NCI-H1930 (cell line): ENCODE data around the gene SOX9.
"Not testable (repeated sequence)": the region's sequence is repeated elsewhere in the genome, so short reads cannot be mapped to it uniquely, and the experiment has no call there.

Source experiments
- DNase-seq, 2 experiments: peaks; one replicate each; lab custom pipeline; 2025; lab: John Stamatoyannopoulos, UW

The SOX9 gene

DNA sequence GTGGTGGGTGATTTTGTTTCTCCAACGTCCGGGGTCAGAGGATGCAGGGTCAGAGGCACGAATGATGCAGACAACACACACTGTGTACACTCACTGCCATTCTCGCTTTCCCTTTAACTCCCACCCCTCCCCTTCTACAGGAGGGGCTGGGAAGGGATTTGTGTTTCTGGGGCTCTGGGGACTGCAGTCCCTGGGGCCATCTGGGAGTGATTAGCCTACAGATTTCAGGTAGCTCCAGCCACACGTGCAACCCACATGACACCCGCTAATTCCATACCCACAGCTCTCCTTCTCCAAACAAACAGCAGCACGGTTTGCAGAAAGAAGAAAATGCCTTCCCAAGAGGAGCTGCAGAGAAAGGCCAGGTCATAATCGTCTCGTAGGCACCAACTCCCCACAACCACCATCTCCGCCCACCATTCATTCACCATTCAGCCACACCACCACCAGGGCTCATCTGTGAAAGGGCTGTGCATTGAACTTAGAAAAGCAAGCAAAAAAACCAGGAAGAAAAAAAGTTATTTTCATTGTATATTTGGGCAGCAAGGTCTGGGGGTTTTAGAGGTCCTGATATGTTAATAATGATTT, 9.4 kb upstream of the SOX9 start:
- DNase-seq, result no peak

DNA sequence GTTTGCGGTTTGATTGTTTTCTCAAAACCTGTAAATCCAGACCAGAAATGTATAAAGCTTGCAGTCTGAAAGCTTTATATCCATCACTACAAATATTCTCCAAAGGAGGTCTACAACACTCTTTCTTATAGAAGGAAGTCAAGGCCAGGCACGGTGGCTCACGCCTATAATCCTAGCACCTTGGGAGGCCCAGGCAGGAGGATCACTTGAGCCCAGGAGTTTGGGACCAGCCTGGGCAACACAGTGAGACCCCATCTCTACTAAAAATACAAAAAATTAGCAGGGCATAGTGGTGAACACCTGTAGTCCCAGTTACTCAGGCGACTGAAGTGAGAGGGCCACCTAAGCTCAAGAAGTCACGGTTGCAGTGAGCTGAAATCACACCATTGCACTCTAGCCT, 8.9 kb upstream of the SOX9 start:
- DNase-seq, result not testable (repeated sequence)

DNA sequence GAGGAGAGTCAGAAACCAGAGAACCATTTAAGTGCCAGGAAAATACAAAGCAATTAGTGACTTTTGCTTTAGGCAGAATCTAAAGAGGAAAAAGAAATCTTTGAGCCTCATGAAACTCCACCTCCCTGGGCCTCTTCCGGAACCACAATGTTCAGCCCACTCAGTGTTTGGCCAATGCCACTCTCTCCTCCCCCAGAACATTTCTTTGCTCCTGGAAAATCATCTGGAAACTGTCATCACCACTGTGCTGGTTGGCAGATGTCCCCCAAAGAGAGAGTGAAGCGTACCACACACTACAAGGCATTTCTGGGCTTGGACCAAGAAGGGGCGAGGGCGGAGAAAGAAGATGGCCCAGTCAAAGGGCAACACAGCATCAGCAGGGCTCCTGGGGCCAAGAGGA, 7.1 kb upstream of the SOX9 start:
- DNase-seq, result no peak

DNA sequence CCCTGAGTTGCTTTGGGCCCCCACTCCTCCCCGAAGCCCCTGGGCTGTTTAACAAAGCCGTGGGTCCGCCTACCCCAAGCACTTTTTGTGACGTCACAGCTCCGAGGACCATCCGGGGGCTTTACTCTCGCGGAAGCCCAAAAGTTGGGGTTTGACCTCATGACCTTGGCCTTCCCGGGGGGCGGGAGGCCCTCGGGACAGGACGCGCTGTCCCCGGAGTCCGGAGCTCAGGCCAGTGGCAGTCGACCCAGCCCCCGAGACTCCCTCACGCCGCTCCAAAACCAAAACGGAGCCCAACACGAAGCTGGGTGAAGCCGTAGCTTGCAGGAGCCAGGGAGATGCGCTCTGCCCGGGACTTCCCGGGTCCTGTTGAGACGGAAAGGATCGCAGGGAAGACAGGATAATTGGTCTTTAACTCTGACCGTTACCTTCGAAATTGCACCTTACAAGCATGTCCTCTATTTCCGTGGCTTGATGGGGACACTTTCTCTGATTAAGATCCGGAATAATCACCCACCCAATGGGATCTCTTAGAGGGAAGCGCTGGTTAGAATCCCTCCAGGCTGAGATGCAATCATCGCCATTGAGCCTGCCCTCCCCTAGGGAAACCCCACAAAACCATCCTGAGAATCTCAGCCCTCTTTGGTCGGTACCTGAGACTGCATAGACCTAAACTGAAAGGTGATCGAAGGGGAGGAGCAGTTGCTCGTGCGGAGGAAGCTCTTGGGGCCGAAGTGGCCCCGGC, 4.9 kb upstream of the SOX9 start:
- DNase-seq, result no peak

DNA sequence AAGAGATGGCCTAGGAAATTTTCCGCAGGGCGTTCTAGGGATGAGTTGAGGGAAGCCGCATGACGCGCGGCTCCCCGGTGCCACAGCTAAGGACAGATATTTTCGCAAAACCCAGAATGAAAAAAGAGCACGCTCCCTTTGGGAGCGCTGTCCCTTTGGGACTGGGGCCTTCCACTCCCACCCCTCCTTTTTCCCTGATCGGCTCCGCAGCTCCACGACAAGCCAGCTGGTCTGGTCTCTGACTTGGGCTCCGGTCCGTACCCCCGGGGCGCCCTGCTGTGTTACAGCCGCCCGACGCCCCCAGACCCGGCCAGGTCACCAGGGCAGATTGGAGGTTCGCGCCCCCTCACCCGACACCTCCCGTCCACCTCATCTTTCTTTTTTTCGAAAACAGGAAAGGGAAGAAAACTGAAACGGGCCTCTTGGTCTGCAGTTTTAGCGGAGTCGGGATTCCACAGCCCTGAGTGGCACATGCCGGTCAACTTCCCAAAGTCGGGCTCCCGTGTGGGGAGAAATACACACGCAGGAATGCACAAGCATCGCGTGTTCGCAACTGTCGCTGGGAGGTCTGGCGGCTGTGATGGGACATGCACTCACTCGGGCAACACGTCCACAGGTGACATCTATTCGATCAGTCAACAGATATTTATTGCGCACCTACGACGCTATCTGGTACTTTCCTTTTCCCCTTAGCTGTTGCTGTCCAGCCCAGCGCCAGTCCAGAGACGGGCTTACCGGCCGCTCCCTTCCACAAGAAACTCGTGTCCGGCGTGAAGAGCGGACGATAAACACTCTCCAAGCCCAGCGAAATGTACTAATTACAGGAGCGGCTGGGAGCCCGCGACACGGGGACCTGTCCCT, 3.9 kb upstream of the SOX9 start:
- no peak for DNase-seq

DNA sequence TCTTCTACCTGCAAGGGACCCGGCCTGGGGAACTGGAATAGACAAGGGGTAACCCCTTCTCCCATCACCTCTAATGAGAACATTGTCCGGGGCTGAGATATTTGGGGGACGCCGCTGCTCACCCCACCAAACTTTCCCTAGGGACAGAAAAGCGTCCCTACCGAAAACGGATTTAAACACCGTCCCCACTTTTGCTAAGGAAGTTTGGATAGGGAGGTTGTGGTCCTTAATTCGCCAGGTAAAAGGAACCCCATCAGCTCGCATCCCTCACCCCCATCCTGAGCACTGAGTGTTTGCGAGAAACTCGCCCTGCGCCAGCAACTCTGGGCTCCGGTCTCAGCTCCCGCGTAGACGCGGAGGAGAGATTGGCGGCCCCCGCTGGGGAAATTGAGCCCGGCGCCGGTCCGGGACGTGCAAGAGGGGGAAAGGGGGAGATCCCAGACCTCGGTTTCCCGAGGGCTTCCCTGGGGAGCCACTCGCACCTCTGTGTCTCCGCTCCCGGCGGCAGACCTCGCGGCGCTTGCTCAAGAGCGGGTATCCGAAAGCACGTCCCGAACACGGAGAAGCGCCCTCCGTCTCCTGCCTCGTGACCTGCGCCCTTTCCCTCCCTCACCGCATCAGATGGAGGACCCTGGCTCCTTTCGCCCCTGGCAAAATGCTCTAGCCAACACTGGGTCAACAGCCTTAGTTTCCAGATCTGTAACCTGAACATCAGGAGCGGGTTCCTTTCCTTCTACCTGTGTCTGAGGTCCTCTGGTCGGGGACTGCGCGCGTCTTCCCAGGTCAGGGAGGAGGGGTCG, 3.1 kb upstream of the SOX9 start:
- DNase-seq, result no peak

DNA sequence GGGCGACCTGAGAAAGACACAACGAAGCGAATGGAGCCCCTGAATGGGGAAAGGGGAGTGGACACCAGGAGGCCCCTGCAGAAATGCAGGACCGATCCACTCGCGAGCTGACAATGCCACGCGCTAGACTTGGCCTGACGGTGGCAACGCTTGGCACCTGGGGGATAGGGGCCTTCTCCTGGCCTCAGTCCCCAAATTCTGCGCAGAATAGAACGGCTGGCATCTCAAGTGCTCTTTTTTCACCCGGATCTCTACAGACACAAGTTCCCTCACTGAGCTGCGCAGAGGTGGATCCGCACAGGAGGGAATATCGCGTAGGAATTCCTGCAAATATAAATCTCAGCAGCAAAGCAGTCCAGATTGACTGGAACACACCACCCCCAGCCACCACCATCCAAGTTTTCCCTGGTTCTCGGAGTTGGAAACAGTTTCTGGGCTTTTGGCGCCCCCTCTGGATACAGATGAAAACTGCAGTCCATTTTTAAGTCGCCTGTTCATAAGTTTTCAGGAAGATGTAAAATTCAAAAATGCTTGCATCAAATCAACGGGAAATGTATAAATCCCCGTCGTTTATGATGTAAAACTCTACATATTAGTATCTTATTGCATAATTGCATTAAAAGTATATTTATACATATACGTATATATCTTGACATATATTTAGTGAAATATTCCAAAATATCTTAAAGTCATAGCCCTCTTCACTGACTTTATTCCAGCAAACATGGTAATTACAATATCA, 2.3 kb upstream of the SOX9 start:
- peak in 1 of 2 experiments; percentile 21 for DNase-seq

DNA sequence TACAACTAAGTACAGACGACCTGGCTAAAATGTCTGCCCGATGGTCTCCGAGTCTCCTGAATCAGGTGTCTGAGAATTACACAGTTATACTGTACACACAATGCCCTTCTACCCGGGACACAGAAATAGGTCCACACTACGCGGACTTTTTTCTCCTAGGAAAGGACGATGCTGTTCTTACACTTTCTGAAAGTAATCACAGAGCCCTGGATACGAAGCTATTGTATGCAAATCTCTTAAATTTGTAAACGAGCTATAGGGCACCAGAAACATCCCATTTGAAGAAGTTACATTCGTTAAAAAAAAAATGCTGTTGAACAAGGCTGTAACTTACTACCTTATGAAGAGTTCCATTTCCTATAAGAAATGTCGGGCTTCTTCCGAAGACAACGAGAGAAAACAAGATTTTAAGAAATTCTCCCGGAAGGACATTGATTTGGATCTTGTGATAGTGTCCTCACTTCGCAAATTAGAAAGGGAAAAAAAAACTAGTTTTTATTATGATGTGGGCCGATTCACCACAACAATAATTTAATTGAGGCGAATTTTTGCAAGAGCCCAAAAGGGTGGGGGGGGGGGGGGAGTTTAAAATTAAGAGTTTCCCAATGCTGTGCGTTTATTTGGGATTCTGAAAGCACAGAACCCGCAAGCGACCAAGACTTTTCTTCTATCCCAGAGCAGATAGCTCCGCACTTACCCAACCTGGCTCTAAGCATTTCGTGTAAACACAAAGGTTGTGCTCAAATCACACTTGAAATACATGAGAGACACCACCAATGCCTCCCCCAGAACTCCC, 1.5 kb upstream of the SOX9 start:
- no peak for DNase-seq

DNA sequence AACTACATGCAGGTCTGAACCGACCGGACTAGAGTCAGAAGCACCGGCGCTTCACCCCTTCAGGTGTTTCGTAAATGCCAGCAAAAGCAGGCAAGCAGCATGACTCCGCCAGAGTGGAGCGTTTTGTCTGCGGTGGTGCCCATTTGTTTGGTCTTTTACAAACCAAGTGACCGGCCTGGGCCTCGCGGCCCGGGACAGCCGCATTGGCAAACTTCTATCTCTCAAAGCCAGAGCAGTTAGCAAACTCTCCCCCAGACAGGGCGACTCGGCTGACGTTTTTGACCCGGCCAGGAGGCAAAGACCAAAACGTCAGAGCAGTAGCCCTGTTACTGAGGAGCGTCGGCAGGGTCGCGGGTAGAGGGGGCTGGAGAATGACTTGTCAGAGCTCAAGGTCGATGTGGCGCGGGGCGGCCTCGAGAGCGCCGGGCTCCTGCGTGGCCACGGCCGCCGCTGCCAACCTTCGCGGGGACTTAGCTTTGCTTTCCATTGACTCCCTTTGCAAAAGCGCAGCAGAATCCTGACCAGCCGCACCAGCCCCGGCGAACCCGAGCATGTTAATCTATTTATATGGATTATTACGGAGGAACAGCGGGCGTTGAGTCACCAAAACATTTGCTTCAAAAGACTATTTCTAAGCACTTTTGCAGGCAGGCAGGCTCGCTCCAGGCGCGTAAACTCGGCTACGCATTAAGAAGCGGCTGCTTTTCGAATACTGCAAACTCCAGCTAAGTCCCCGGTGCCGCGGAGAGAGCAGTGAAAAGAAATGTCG, 763 bp upstream of the SOX9 start:
- peak in 1 of 2 experiments; percentile 20 for DNase-seq

DNA sequence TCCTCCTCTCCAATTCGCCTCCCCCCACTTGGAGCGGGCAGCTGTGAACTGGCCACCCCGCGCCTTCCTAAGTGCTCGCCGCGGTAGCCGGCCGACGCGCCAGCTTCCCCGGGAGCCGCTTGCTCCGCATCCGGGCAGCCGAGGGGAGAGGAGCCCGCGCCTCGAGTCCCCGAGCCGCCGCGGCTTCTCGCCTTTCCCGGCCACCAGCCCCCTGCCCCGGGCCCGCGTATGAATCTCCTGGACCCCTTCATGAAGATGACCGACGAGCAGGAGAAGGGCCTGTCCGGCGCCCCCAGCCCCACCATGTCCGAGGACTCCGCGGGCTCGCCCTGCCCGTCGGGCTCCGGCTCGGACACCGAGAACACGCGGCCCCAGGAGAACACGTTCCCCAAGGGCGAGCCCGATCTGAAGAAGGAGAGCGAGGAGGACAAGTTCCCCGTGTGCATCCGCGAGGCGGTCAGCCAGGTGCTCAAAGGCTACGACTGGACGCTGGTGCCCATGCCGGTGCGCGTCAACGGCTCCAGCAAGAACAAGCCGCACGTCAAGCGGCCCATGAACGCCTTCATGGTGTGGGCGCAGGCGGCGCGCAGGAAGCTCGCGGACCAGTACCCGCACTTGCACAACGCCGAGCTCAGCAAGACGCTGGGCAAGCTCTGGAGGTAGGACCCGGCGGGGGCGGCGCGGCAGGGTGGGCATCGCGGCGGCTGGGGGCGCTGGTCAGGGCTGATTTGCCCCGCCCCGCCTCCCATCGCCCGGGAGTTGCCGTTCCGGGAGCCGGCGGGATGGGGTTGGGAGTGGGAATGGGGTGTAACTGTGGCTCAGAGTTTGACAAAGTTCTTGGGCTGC, 567 bp downstream of the SOX9 start:
- peak in 1 of 2 experiments; percentile 12 for DNase-seq

DNA sequence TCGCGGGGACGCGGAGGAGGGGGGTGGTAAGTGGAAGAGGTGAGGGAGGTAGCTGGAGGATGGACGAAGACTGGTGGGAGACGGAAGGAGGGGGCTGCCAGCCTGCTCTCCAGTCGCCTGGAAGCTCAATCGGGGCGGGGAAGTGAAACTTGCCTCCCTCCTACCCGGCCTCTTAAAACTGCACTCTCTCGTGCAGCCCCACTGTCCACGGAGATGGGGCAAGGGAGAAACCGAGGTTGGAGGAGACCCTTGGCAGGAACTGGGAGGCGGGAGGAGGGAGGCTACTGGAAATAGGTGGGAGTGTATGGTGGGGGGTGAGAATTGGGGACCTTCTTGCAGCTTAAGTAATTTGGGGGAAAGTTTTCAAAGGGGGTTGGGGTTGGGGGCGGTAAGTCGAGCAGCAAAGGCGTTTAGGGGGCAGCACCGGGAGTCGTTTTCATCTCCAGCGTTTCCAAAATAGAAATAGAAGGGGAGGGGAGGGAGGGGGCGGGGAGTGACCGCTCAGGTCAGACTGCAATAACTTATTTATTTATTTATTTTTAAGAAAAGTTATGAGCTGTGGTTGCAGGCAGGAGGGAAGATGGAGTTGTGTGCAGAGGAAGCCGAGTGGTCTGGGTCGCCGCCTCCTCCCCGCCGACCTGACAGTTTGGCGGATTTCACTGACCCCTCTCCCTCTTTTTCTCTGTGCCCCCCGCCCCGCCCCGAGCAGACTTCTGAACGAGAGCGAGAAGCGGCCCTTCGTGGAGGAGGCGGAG, 1.4 kb downstream of the SOX9 start:
- DNase-seq, result no peak

DNA sequence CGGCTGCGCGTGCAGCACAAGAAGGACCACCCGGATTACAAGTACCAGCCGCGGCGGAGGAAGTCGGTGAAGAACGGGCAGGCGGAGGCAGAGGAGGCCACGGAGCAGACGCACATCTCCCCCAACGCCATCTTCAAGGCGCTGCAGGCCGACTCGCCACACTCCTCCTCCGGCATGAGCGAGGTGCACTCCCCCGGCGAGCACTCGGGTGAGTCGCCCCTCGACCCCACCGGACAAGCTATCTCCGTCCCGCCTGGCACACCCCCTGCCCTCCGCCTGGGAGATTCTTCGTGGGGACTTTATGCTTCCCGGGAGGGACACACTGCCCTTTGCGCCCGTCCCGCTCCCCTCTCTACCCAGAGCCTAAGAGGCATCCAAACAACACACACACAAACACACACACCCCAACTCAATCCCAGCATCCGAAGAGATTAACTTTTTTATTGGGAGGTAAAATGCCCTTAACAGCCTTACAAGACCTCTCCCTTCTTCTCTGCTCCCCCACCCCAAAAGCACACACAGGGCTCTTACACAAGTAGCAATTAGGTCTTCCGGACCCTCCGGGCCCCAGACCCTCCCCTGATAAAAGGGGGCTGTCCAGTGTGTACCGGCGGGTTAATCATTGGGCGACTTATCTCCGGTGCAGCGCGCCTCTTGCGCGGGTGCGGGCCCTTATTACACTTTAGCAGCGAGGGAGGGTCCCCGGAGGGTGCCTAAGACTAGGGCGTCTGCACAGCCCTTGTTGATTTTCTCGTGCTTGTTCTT, 2.1 kb downstream of the SOX9 start:
- no peak for DNase-seq

DNA sequence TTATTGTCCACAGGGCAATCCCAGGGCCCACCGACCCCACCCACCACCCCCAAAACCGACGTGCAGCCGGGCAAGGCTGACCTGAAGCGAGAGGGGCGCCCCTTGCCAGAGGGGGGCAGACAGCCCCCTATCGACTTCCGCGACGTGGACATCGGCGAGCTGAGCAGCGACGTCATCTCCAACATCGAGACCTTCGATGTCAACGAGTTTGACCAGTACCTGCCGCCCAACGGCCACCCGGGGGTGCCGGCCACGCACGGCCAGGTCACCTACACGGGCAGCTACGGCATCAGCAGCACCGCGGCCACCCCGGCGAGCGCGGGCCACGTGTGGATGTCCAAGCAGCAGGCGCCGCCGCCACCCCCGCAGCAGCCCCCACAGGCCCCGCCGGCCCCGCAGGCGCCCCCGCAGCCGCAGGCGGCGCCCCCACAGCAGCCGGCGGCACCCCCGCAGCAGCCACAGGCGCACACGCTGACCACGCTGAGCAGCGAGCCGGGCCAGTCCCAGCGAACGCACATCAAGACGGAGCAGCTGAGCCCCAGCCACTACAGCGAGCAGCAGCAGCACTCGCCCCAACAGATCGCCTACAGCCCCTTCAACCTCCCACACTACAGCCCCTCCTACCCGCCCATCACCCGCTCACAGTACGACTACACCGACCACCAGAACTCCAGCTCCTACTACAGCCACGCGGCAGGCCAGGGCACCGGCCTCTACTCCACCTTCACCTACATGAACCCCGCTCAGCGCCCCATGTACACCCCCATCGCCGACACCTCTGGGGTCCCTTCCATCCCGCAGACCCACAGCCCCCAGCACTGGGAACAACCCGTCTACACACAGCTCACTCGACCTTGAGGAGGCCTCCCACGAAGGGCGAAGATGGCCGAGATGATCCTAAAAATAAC, 3.0 kb downstream of the SOX9 start:
- DNase-seq, result no peak

DNA sequence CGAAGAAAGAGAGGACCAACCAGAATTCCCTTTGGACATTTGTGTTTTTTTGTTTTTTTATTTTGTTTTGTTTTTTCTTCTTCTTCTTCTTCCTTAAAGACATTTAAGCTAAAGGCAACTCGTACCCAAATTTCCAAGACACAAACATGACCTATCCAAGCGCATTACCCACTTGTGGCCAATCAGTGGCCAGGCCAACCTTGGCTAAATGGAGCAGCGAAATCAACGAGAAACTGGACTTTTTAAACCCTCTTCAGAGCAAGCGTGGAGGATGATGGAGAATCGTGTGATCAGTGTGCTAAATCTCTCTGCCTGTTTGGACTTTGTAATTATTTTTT, 3.6 kb downstream of the SOX9 start:
- no peak for DNase-seq

DNA sequence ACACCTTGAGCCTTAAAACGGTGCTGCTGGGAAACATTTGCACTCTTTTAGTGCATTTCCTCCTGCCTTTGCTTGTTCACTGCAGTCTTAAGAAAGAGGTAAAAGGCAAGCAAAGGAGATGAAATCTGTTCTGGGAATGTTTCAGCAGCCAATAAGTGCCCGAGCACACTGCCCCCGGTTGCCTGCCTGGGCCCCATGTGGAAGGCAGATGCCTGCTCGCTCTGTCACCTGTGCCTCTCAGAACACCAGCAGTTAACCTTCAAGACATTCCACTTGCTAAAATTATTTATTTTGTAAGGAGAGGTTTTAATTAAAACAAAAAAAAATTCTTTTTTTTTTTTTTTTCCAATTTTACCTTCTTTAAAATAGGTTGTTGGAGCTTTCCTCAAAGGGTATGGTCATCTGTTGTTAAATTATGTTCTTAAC, 4.4 kb downstream of the SOX9 start:
- no peak for DNase-seq

DNA sequence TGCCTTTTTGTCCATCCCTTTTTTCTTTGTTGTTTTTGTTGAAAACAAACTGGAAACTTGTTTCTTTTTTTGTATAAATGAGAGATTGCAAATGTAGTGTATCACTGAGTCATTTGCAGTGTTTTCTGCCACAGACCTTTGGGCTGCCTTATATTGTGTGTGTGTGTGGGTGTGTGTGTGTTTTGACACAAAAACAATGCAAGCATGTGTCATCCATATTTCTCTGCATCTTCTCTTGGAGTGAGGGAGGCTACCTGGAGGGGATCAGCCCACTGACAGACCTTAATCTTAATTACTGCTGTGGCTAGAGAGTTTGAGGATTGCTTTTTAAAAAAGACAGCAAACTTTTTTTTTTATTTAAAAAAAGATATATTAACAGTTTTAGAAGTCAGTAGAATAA, 4.9 kb downstream of the SOX9 start:
- DNase-seq, result no peak
